DMS114 treated with DMSO at 0.1 percent for 48 hours (cell line): ENCODE measurements around the gene EHBP1.
A peak's percentile ranks its signal among the peaks of the same experiment; 100 is the strongest.

Experiments
- DNase-seq: peaks from one replicate; lab custom pipeline; 2025; ENCODE audit not compliant: unreplicated experiment; lab: John Stamatoyannopoulos, UW

The EHBP1 gene

GRCh38 chr2:62774555-62775366 is 69.2 kb downstream of the EHBP1 start:
- DNase-seq, result peak; percentile 63

GRCh38 chr2:62775367-62775668 is 69.8 kb downstream of the EHBP1 start:
- no peak for DNase-seq

GRCh38 chr2:62783679-62784078 is 78.2 kb downstream of the EHBP1 start:
- DNase-seq, result no peak

- DNase-seq, result no peak
Observed at GRCh38 chr2:62784341-62784740, 78.8 kb downstream of the EHBP1 start.

GRCh38 chr2:62785216-62785615 is 79.7 kb downstream of the EHBP1 start:
- DNase-seq, result no peak

GRCh38 chr2:62785810-62786597 is 80.5 kb downstream of the EHBP1 start:
- DNase-seq, result no peak

GRCh38 chr2:62787386-62787785 is 81.9 kb downstream of the EHBP1 start:
- peak; percentile 43 for DNase-seq

GRCh38 chr2:62789518-62789917 is 84.0 kb downstream of the EHBP1 start:
- DNase-seq, result no peak

GRCh38 chr2:62789918-62790317 is 84.4 kb downstream of the EHBP1 start:
- no peak for DNase-seq

- DNase-seq, result no peak
Observed at GRCh38 chr2:62792408-62792807, 86.9 kb downstream of the EHBP1 start.

GRCh38 chr2:62793213-62793612 is 87.7 kb downstream of the EHBP1 start:
- no peak for DNase-seq

GRCh38 chr2:62794791-62795190 is 89.3 kb downstream of the EHBP1 start:
- no peak for DNase-seq

- DNase-seq, result no peak
Observed at GRCh38 chr2:62795341-62795740, 89.8 kb downstream of the EHBP1 start.

GRCh38 chr2:62797107-62797506 is 91.6 kb downstream of the EHBP1 start:
- DNase-seq, result no peak

- DNase-seq, result no peak
Observed at GRCh38 chr2:62800618-62801017, 95.1 kb downstream of the EHBP1 start.

- DNase-seq, result no peak
Observed at GRCh38 chr2:62801110-62801509, 95.6 kb downstream of the EHBP1 start.

GRCh38 chr2:62801814-62802523 is 96.5 kb downstream of the EHBP1 start:
- DNase-seq, result no peak

- DNase-seq, result no peak
Observed at GRCh38 chr2:62803961-62804360, 98.4 kb downstream of the EHBP1 start.

GRCh38 chr2:62806231-62806630 is 100.7 kb downstream of the EHBP1 start:
- no peak for DNase-seq

- no peak for DNase-seq
Observed at GRCh38 chr2:62808554-62808953, 103.0 kb downstream of the EHBP1 start.

GRCh38 chr2:62811086-62811485 is 105.6 kb downstream of the EHBP1 start:
- no peak for DNase-seq

GRCh38 chr2:62811972-62812371 is 106.5 kb downstream of the EHBP1 start:
- DNase-seq, result no peak
